WTC11 (cell line): ENCODE results near the gene PUM1. TPM values are rescaled to one million over a fixed set of nuclear protein-coding genes. Genes with fewer than 3 reads are reported as not detected.

Experiments used
- ATAC-seq: fragments of 200-7000 bp; cut with Tn5 transposase; 2 replicates; pipeline ENCODE4 v1.10.0; 2021; ENCODE audit warnings: mild to moderate bottlenecking, moderate library complexity
- CTCF ChIA-PET: fragments of 300-600 bp; sonication (Branson Sonifier 250); formaldehyde crosslinking; loops from one replicate; lab custom pipeline; 2021; ENCODE audit warnings: antibody characterized with exemption; lab: Charles Lee
- POLR2A ChIA-PET: fragments of 350-600 bp; sonication (Branson Sonifier 250); formaldehyde crosslinking; loops from one replicate; lab custom pipeline; 2021; ENCODE audit warnings: antibody characterized with exemption; lab: Charles Lee
- DNase-seq: peaks from one replicate; pipeline ENCODE4 v3.0.0; 2021; ENCODE audit warnings: low spot score
- H3K27ac Mint-ChIP-seq: 2 replicates; pipeline ENCODE4 v1.8.0; 2021; ENCODE audit warnings: mixed read lengths
- H3K27me3 Mint-ChIP-seq: 2 replicates; pipeline ENCODE4 v1.8.0; 2021; ENCODE audit warnings: low read depth, mild to moderate bottlenecking, moderate library complexity, mixed read lengths
- H3K36me3 Mint-ChIP-seq: 2 replicates; pipeline ENCODE4 v1.8.0; 2021; ENCODE audit warnings: mixed read lengths
- H3K4me1 Mint-ChIP-seq: 2 replicates; pipeline ENCODE4 v1.8.0; 2022; ENCODE audit warnings: mixed read lengths
- H3K4me3 Mint-ChIP-seq: 2 replicates; pipeline ENCODE4 v1.8.0; 2021; ENCODE audit warnings: mild to moderate bottlenecking, moderate library complexity, mixed read lengths
- H3K9me3 Mint-ChIP-seq: 2 replicates; pipeline ENCODE4 v1.8.0; 2021; ENCODE audit warnings: mixed read lengths
- ATF2 ChIP-seq: sonication (generic); formaldehyde crosslinking; IDR thresholded peaks from 2 replicates; pipeline ENCODE4 v1.8.1; 2022; ENCODE audit warnings: low read depth, missing genetic modification reagents, borderline replicate concordance
- CDX4 ChIP-seq: fragments of 250-450 bp; sonication (Bioruptor Pico); IDR thresholded peaks from 2 replicates; pipeline ENCODE4 v1.9.0; 2021; ENCODE audit warnings: moderate library complexity, mild to moderate bottlenecking, inconsistent platforms, borderline replicate concordance
- EMX1 ChIP-seq: fragments of 250-450 bp; sonication (Bioruptor Pico); IDR thresholded peaks from 2 replicates; pipeline ENCODE4 v1.8.0; 2021; ENCODE audit warnings: mild to moderate bottlenecking
- FOXK1 ChIP-seq: sonication (generic); formaldehyde crosslinking; IDR thresholded peaks from 2 replicates; pipeline ENCODE4 v1.8.0; 2022; ENCODE audit warnings: mild to moderate bottlenecking, moderate library complexity, missing genetic modification reagents
- MAX ChIP-seq: sonication (generic); formaldehyde crosslinking; IDR thresholded peaks from 2 replicates; pipeline ENCODE4 v1.8.0; 2022; ENCODE audit warnings: mild to moderate bottlenecking, missing genetic modification reagents
- MXD4 ChIP-seq: fragments of 250-450 bp; sonication (Bioruptor Pico); IDR thresholded peaks from 2 replicates; pipeline ENCODE4 v1.8.0; 2021; ENCODE audit warnings: mild to moderate bottlenecking, moderate library complexity, borderline replicate concordance
- RELA ChIP-seq: sonication (generic); formaldehyde crosslinking; IDR thresholded peaks from 2 replicates; pipeline ENCODE4 v1.8.1; 2022; ENCODE audit warnings: missing genetic modification reagents, mild to moderate bottlenecking, borderline replicate concordance
- RORB ChIP-seq: fragments of 250-450 bp; sonication (Bioruptor Pico); IDR thresholded peaks from 2 replicates; pipeline ENCODE4 v1.9.0; 2021; ENCODE audit warnings: mild to moderate bottlenecking
- SOX15 ChIP-seq: fragments of 250-450 bp; sonication (Bioruptor Pico); IDR thresholded peaks from 2 replicates; pipeline ENCODE4 v1.9.0; 2021; ENCODE audit warnings: mild to moderate bottlenecking
- STAT6 ChIP-seq: sonication (generic); formaldehyde crosslinking; conservative IDR thresholded peaks from 2 replicates; pipeline ENCODE4 v1.8.1; 2023; ENCODE audit warnings: mild to moderate bottlenecking, low read depth, missing genetic modification reagents, moderate library complexity
- TCF7 ChIP-seq: sonication (generic); formaldehyde crosslinking; IDR thresholded peaks from 2 replicates; pipeline ENCODE4 v1.8.0; 2022; ENCODE audit warnings: mild to moderate bottlenecking, low read depth, missing genetic modification reagents, moderate library complexity
- ZMAT4 ChIP-seq: fragments of 250-450 bp; sonication (Bioruptor Pico); IDR thresholded peaks from 2 replicates; pipeline ENCODE4 v1.9.0; 2021; ENCODE audit warnings: mild to moderate bottlenecking
- ZNF219 ChIP-seq: sonication (generic); formaldehyde crosslinking; IDR thresholded peaks from 2 replicates; pipeline ENCODE4 v1.8.0; 2023; ENCODE audit warnings: missing genetic modification reagents, mild to moderate bottlenecking, borderline replicate concordance
- ZNF263 ChIP-seq: sonication (generic); formaldehyde crosslinking; IDR thresholded peaks from 2 replicates; pipeline ENCODE4 v1.8.1; 2022; ENCODE audit warnings: low read depth, mild to moderate bottlenecking, moderate library complexity, missing genetic modification reagents
- ZNF423 ChIP-seq: fragments of 250-450 bp; sonication (Bioruptor Pico); IDR thresholded peaks from 2 replicates; pipeline ENCODE4 v2.1.2; 2022; ENCODE audit warnings: mild to moderate bottlenecking, moderate library complexity
- ZNF671 ChIP-seq: fragments of 250-450 bp; sonication (Bioruptor Pico); IDR thresholded peaks from 2 replicates; pipeline ENCODE4 v1.8.0; 2021; ENCODE audit warnings: mild to moderate bottlenecking
- ZSCAN18 ChIP-seq: fragments of 250-450 bp; sonication (Bioruptor Pico); IDR thresholded peaks from 2 replicates; pipeline ENCODE4 v2.1.2; 2022; ENCODE audit warnings: mild to moderate bottlenecking, moderate library complexity
- total RNA-seq: library from RNA; stranded (reverse); gene quantifications from 3 replicates; pipeline ENCODE4 v1.2.3, GENCODE V29; 2021
- TF ChIP-seq, protein P1 (sequence below): fragments of 200-600 bp; IDR thresholded peaks from 2 replicates; pipeline ENCODE4 v1.8.0; 2022; ENCODE audit warnings: antibody characterized with exemption
- TF ChIP-seq, protein P2 (sequence below): sonication (generic); formaldehyde crosslinking; conservative IDR thresholded peaks from 2 replicates; pipeline ENCODE4 v1.8.1; 2022; ENCODE audit warnings: mild to moderate bottlenecking, missing genetic modification reagents
- TF ChIP-seq, protein P3 (sequence below): fragments of 250-450 bp; sonication (Bioruptor Pico); IDR thresholded peaks from 2 replicates; pipeline ENCODE4 v1.9.0; 2021; ENCODE audit warnings: mild to moderate bottlenecking, borderline replicate concordance

The PUM1 gene
- total RNA-seq, 1 experiment from 2014 or later: 147 TPM

DNA sequence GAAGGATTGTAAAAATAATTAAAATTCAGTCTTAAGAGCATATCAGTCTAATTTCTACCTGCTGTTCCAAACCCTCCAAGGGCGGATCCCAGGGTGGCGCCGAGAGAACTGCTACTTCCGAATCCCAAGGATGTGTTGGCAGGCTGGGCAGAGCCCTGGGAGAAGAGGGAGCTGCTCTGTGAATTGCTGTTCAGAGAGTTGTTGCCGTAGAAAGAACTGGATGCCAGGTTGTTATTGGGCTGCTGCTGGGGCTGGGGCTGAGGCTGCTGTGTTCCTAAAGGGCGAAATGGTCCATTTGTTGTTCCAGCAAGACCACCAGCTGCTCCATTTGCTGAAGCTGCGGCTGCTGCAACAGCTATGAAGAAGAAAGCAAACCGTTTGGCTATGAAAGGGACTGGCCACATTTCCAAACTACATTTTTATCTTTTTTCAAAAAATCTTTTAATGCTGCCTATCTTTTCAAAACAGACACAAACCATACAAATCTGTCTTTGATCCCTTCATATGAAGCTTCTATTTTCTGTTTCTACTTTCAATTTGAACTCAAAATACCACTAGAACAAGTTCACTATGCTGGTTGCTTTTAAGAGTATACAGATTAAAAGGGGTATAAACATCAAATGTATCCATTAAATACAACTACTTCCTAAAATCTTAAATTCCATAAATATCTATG, 99.5 kb downstream of the PUM1 start:
- H3K4me3 Mint-ChIP-seq: no peak overlapping the region
- ChIA-PET POLR2A (no interaction called here), CTCF (no interaction called here)
- DNase-seq (no peak), ATAC-seq (no peak)
- H3K9me3 Mint-ChIP-seq: no peaks in the 10 kb centered on the region
- H3K36me3 Mint-ChIP-seq: peaks cover 87% of the 10 kb centered on the region
- TF ChIP-seq ZNF671 (CRISPR knock-in tag) (no peak), ZSCAN18 (CRISPR knock-in tag) (no peak), FOXK1 (CRISPR knock-in tag) (no peak), RORB (CRISPR knock-in tag) (no peak), STAT6 (no peak), MXD4 (CRISPR knock-in tag) (no peak), EMX1 (CRISPR knock-in tag) (no peak), TCF7 (CRISPR knock-in tag) (no peak), ZNF263 (CRISPR knock-in tag) (no peak), MAX (CRISPR knock-in tag) (no peak), ATF2 (CRISPR knock-in tag) (no peak), ZMAT4 (no peak), RELA (no peak), ZNF423 (CRISPR knock-in tag) (no peak), SOX15 (CRISPR knock-in tag) (no peak), ZNF219 (CRISPR knock-in tag) (no peak), CDX4 (CRISPR knock-in tag) (no peak)
- TF ChIP-seq, protein P1, sequence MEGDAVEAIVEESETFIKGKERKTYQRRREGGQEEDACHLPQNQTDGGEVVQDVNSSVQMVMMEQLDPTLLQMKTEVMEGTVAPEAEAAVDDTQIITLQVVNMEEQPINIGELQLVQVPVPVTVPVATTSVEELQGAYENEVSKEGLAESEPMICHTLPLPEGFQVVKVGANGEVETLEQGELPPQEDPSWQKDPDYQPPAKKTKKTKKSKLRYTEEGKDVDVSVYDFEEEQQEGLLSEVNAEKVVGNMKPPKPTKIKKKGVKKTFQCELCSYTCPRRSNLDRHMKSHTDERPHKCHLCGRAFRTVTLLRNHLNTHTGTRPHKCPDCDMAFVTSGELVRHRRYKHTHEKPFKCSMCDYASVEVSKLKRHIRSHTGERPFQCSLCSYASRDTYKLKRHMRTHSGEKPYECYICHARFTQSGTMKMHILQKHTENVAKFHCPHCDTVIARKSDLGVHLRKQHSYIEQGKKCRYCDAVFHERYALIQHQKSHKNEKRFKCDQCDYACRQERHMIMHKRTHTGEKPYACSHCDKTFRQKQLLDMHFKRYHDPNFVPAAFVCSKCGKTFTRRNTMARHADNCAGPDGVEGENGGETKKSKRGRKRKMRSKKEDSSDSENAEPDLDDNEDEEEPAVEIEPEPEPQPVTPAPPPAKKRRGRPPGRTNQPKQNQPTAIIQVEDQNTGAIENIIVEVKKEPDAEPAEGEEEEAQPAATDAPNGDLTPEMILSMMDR: no peak
- TF ChIP-seq, protein P2, sequence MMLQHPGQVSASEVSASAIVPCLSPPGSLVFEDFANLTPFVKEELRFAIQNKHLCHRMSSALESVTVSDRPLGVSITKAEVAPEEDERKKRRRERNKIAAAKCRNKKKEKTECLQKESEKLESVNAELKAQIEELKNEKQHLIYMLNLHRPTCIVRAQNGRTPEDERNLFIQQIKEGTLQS (CRISPR knock-in tag): no peak
- TF ChIP-seq, protein P3, sequence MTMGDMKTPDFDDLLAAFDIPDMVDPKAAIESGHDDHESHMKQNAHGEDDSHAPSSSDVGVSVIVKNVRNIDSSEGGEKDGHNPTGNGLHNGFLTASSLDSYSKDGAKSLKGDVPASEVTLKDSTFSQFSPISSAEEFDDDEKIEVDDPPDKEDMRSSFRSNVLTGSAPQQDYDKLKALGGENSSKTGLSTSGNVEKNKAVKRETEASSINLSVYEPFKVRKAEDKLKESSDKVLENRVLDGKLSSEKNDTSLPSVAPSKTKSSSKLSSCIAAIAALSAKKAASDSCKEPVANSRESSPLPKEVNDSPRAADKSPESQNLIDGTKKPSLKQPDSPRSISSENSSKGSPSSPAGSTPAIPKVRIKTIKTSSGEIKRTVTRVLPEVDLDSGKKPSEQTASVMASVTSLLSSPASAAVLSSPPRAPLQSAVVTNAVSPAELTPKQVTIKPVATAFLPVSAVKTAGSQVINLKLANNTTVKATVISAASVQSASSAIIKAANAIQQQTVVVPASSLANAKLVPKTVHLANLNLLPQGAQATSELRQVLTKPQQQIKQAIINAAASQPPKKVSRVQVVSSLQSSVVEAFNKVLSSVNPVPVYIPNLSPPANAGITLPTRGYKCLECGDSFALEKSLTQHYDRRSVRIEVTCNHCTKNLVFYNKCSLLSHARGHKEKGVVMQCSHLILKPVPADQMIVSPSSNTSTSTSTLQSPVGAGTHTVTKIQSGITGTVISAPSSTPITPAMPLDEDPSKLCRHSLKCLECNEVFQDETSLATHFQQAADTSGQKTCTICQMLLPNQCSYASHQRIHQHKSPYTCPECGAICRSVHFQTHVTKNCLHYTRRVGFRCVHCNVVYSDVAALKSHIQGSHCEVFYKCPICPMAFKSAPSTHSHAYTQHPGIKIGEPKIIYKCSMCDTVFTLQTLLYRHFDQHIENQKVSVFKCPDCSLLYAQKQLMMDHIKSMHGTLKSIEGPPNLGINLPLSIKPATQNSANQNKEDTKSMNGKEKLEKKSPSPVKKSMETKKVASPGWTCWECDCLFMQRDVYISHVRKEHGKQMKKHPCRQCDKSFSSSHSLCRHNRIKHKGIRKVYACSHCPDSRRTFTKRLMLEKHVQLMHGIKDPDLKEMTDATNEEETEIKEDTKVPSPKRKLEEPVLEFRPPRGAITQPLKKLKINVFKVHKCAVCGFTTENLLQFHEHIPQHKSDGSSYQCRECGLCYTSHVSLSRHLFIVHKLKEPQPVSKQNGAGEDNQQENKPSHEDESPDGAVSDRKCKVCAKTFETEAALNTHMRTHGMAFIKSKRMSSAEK (CRISPR knock-in tag): no peak
- H3K4me1 Mint-ChIP-seq: peaks cover 7% of the 10 kb centered on the region
- H3K27ac Mint-ChIP-seq: no peak overlapping the region
- no peaks in the 10 kb centered on the region for H3K27me3 Mint-ChIP-seq
